ENCODE data around the gene DBH.

GRCh38 chr9:133638711-133639110 is 2.5 kb downstream of the DBH start:
- TF ChIP-seq CTCF (IDR thresholded peaks at IDR 0.05) (no peak), POLR2A (IDR thresholded peaks at IDR 0.05) (no peak)

All from stomach (tissue), 4 donors.